ENCODE data around the gene MR1. TPM values are rescaled to one million over a fixed set of nuclear protein-coding genes. Genes with fewer than 3 reads are reported as not detected.

The MR1 gene
- total and polyA plus RNA-seq, 2 donors (not counting 1 experiment from before 2014, with no cell fraction given) = 41.6 to 42.1 TPM

DNA sequence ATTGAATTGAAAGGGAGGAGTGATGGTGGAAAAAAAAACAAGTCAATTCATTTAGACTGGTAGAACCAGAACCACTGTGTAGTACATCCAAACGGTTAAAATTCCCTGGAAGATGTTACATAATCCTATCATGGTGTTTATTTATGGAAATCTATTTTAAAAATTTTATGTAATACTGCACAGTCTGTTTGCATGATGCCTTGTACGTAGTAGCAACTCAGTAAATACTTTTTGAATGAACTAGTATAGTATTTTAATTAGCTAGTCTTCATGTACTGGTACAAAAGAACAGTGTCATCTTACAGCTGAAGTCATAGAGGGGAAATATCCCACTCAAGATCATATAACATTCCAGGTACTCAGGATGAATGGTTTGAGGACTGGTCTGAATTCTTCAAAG is 27.7 kb downstream of the MR1 start:
- Histone ChIP-seq H3K79me2 (ENCODE audit: control insufficient read depth, insufficient read depth, low read length) (no peaks in the 10 kb centered on the region), H3K9me3 (ENCODE audit: control insufficient read depth, insufficient read depth, low read depth, low read length) (no peaks in the 10 kb centered on the region), H4K20me1 (ENCODE audit: control insufficient read depth, extremely low read depth, insufficient read depth, low read length) (no peaks in the 10 kb centered on the region), H3K4me2 (ENCODE audit: extremely low read depth, insufficient read depth, low read length) (no peak overlapping the region), H3K27ac (ENCODE audit: insufficient read depth, low read length) (no peak overlapping the region), H3K27me3 (ENCODE audit: control insufficient read depth, insufficient read depth, low read length) (no peaks in the 10 kb centered on the region), H3K9ac (ENCODE audit: insufficient read depth, low read length) (no peak overlapping the region), H3K4me1 (ENCODE audit: control insufficient read depth, extremely low read depth, insufficient read depth, low read length) (peaks cover 2% of the 10 kb centered on the region), H3K36me3 (ENCODE audit: control insufficient read depth, insufficient read depth, low read length) (no peaks in the 10 kb centered on the region), H3K4me3 (replicated peaks in 1 of 4; ENCODE audit: control extremely low read depth in 1 of 4, insufficient read depth in 1 of 4, low read depth in 3 of 4, low read length in 4 of 4) (no peak overlapping the region), H2AFZ (ENCODE audit: low read length) (no peak overlapping the region)
- DNase-seq (ENCODE audit: low read depth in 2 of 2) = no peak
- no peak for TF ChIP-seq EZH2 (IDR thresholded peaks at IDR 0.05; ENCODE audit: low read length, missing control alignments)
- TF ChIP-seq, protein P1, sequence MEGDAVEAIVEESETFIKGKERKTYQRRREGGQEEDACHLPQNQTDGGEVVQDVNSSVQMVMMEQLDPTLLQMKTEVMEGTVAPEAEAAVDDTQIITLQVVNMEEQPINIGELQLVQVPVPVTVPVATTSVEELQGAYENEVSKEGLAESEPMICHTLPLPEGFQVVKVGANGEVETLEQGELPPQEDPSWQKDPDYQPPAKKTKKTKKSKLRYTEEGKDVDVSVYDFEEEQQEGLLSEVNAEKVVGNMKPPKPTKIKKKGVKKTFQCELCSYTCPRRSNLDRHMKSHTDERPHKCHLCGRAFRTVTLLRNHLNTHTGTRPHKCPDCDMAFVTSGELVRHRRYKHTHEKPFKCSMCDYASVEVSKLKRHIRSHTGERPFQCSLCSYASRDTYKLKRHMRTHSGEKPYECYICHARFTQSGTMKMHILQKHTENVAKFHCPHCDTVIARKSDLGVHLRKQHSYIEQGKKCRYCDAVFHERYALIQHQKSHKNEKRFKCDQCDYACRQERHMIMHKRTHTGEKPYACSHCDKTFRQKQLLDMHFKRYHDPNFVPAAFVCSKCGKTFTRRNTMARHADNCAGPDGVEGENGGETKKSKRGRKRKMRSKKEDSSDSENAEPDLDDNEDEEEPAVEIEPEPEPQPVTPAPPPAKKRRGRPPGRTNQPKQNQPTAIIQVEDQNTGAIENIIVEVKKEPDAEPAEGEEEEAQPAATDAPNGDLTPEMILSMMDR (conservative IDR thresholded peaks at IDR 0.05 in 1 of 2, IDR thresholded peaks at IDR 0.05 in 1 of 2; ENCODE audit: low read depth in 1 of 2, low read length in 2 of 2) = no peak

DNA sequence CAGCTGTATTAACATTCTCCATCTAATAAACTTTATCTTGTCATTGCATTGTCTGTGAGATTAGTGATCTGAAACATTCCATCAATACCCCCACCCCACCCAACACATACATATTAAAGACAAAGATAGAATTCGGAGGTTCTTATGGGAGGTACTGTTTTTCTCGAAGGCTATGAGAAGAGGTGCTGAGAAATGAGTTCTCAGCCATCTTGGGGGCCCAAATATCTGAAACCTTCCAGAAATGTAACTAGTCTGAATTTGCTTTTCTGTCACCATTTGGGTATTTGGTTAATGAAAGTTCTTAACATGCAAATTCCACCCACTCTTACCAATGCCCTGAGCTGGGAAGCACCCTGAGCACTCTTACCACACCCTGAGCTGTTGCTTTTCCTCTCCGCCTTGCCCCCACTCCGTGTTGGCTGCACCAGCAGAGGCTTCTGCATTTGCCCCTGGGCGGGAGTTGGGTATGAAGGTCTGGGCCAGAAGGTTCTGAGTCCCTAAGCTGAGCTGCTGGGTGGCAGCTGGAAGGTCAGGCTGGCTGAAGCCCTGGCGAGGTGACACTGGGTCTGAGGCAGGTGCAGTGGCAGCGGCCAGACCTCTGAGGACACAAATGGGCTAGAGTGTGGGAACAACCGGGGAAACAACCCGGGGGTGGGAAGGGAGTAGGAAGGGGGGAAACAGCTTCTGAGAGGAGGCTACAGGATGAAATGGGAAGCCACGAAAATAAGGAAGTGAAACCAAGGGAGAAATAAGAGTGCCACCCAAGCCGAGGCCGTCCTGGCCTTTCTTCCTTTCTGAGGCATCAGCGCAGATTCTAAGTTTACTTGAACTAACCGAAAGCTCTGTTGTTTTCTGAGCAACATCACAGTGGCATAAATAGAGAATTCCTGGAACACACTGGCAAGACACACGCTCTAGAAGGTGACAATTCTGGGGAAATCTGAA is 28.4 kb downstream of the MR1 start:
- DNase-seq (ENCODE audit: low read depth in 2 of 2) = no peak
- peak overlapping the region; percentile 28 for H3K4me2 ChIP-seq (ENCODE audit: extremely low read depth, insufficient read depth, low read length)
- no peaks in the 10 kb centered on the region for H3K27me3 ChIP-seq (ENCODE audit: control insufficient read depth, insufficient read depth, low read length)
- H3K9ac ChIP-seq (ENCODE audit: insufficient read depth, low read length) = no peak overlapping the region
- no peaks in the 10 kb centered on the region for H3K9me3 ChIP-seq (ENCODE audit: control insufficient read depth, insufficient read depth, low read depth, low read length)
- peaks cover 2% of the 10 kb centered on the region for H3K4me1 ChIP-seq (ENCODE audit: control insufficient read depth, extremely low read depth, insufficient read depth, low read length)
- no peaks in the 10 kb centered on the region for H3K36me3 ChIP-seq (ENCODE audit: control insufficient read depth, insufficient read depth, low read length)
- no peak for TF ChIP-seq EZH2 (IDR thresholded peaks at IDR 0.05; ENCODE audit: low read length, missing control alignments)
- TF ChIP-seq, protein P1 (conservative IDR thresholded peaks at IDR 0.05 in 1 of 2, IDR thresholded peaks at IDR 0.05 in 1 of 2; ENCODE audit: low read depth in 1 of 2, low read length in 2 of 2) = no peak
- peak overlapping the region in 1 of 4 experiments; percentile 28 for H3K4me3 ChIP-seq (replicated peaks in 1 of 4; ENCODE audit: control extremely low read depth in 1 of 4, insufficient read depth in 1 of 4, low read depth in 3 of 4, low read length in 4 of 4)
- no peaks in the 10 kb centered on the region for H4K20me1 ChIP-seq (ENCODE audit: control insufficient read depth, extremely low read depth, insufficient read depth, low read length)
- H2AFZ ChIP-seq (ENCODE audit: low read length) = peak overlapping the region; percentile 37
- no peak overlapping the region for H3K27ac ChIP-seq (ENCODE audit: insufficient read depth, low read length)
- H3K79me2 ChIP-seq (ENCODE audit: control insufficient read depth, insufficient read depth, low read length) = no peaks in the 10 kb centered on the region

DNA sequence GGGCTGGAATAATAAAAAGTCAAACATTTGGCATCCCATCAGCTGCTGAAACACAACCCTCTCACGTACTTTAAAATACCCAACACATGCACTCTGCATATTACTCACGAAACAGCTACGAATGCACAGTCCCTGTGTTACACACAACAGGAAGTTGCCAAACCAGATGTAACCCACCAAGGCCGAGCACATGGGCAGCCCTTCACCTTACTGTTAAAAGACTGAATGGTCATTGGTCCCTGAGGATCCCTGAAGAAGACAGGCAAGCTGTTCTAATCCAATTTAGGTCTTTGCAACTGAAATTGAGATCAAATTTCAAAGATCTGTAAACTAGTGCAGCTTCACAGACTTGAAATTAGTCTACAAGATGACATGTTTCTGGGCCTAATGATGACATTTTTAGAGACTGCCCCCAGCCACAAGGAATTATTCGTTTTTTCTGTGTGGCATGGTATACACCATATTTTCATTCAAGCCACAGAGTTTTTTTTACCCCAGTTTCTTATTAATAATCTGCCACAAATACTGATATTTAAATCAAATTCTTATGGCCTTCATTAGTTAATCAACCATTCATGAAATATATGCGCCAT is 29.1 kb downstream of the MR1 start:
- peak overlapping the region in 1 of 4 experiments; percentile 28 for H3K4me3 ChIP-seq (replicated peaks in 1 of 4; ENCODE audit: control extremely low read depth in 1 of 4, insufficient read depth in 1 of 4, low read depth in 3 of 4, low read length in 4 of 4)
- no peaks in the 10 kb centered on the region for H3K27me3 ChIP-seq (ENCODE audit: control insufficient read depth, insufficient read depth, low read length)
- no peak overlapping the region for H3K9ac ChIP-seq (ENCODE audit: insufficient read depth, low read length)
- H3K27ac ChIP-seq (ENCODE audit: insufficient read depth, low read length) = peak overlapping the region; percentile 36
- no peaks in the 10 kb centered on the region for H3K79me2 ChIP-seq (ENCODE audit: control insufficient read depth, insufficient read depth, low read length)
- H3K4me1 ChIP-seq (ENCODE audit: control insufficient read depth, extremely low read depth, insufficient read depth, low read length) = peaks cover 2% of the 10 kb centered on the region
- peak overlapping the region; percentile 28 for H3K4me2 ChIP-seq (ENCODE audit: extremely low read depth, insufficient read depth, low read length)
- TF ChIP-seq EZH2 (IDR thresholded peaks at IDR 0.05; ENCODE audit: low read length, missing control alignments) = no peak
- TF ChIP-seq, protein P1 (conservative IDR thresholded peaks at IDR 0.05 in 1 of 2, IDR thresholded peaks at IDR 0.05 in 1 of 2; ENCODE audit: low read depth in 1 of 2, low read length in 2 of 2) = no peak
- H3K36me3 ChIP-seq (ENCODE audit: control insufficient read depth, insufficient read depth, low read length) = no peaks in the 10 kb centered on the region
- peak overlapping the region; percentile 37 for H2AFZ ChIP-seq (ENCODE audit: low read length)
- DNase-seq (ENCODE audit: low read depth in 2 of 2) = peak in 1 of 2 donors; percentile 67
- H4K20me1 ChIP-seq (ENCODE audit: control insufficient read depth, extremely low read depth, insufficient read depth, low read length) = no peaks in the 10 kb centered on the region
- H3K9me3 ChIP-seq (ENCODE audit: control insufficient read depth, insufficient read depth, low read depth, low read length) = no peaks in the 10 kb centered on the region
